ENCODE results near the gene GNB1L.

GRCh38 chr22:19853879-19854777, 546 bp downstream of the GNB1L start:
- no peak for TF ChIP-seq POLR2AphosphoS5 (IDR thresholded peaks at IDR 0.05; ENCODE audit: borderline replicate concordance, low read depth, low read length)
- TF ChIP-seq EZH2 (IDR thresholded peaks at IDR 0.05) = no peak
- no peak for TF ChIP-seq FOXP2 (optimal IDR thresholded peaks at IDR 0.05; ENCODE audit: control extremely low read depth, extremely low read length, insufficient read depth)

Data from SK-N-MC (cell line).